ENCODE data around the gene SQSTM1.

Gene SQSTM1

DNA sequence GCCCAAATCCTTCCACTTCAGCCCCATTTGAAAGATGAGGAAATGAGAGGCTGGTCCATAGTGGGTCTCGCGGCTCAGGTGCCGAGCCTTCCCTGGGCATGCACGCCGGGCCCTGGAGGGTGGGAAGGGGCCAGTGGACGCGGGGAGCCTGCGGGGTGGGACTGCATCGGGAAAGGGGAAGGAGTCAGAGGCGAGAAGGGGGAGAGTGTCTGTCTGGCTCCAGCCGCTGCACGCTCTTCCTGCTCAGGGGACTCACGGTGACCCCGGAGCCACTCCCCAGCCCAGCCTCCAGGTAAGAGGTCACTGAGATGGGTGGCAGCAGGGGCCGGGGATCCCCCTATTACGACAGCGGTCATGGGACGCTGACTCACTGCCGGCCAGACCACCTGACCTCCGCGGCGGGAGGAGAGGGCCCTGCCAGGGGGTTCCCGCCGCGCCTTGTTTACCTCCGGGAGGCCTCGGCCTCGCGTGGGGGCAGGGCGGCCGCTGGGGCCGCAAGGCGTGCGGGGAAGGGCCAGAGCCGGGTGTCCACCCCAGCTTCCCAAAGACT is 1.9 kb upstream of the SQSTM1 start:
- H3K27ac Mint-ChIP-seq = peak overlapping the region; percentile 60 to 92 (median 62)
- TF ChIP-seq, protein P1, sequence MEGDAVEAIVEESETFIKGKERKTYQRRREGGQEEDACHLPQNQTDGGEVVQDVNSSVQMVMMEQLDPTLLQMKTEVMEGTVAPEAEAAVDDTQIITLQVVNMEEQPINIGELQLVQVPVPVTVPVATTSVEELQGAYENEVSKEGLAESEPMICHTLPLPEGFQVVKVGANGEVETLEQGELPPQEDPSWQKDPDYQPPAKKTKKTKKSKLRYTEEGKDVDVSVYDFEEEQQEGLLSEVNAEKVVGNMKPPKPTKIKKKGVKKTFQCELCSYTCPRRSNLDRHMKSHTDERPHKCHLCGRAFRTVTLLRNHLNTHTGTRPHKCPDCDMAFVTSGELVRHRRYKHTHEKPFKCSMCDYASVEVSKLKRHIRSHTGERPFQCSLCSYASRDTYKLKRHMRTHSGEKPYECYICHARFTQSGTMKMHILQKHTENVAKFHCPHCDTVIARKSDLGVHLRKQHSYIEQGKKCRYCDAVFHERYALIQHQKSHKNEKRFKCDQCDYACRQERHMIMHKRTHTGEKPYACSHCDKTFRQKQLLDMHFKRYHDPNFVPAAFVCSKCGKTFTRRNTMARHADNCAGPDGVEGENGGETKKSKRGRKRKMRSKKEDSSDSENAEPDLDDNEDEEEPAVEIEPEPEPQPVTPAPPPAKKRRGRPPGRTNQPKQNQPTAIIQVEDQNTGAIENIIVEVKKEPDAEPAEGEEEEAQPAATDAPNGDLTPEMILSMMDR (IDR thresholded peaks at IDR 0.05; ENCODE audit: unreplicated experiment in 3 of 3) = no peak
- H3K36me3 Mint-ChIP-seq (ENCODE audit: low read depth) = peaks cover 21% of the 10 kb centered on the region
- H3K27me3 Mint-ChIP-seq (ENCODE audit: low read depth) = no peaks in the 10 kb centered on the region
- peaks cover 31% of the 10 kb centered on the region for H3K4me1 Mint-ChIP-seq
- no peaks in the 10 kb centered on the region for H3K9me3 Mint-ChIP-seq
- H3K4me3 Mint-ChIP-seq = peak overlapping the region; percentile 78 to 85 (median 83)

DNA sequence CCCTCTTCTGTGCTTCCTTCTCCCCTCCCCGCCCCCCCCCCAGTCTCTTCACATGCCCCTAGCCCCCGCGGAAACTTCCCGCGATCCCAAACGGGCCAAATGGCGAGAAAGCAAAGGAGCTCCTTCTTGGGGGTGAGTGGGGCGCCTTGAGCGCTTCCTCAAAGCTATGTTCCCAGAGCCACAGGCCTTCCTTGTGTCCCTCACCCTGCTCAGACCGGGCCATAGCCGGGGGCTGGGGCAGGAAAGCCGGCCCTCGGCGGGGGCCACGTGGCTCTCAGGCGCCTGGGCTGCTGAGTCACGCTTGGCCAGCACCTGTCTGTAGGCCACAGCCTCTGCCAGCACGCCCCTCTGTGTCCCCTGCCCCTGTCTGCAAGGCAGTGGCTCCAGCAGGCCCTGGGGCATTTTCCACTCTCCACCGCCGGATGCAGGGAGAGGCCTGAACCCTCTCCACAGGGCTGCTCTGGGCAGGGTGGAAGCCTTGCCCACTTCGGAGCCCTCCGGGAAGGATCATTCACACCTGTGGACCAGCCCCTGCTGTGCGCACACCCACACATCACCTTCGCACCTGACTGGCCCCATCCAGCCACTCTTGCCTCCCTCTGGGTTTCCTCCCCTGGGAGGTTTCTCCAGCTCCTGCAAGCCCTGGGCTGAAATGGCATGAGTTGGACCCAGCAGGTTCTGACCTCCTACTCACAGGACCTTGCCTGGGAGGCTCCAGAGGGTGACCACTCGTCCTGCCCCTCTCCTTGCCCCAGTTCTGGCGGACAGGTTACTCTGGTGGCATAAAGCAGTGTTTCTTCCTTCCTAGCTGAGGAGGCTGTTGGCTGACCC is 1.2 kb upstream of the SQSTM1 start:
- peak overlapping the region; percentile 85 to 87 (median 85) for H3K4me3 Mint-ChIP-seq
- TF ChIP-seq, protein P1 (IDR thresholded peaks at IDR 0.05; ENCODE audit: unreplicated experiment in 3 of 3) = no peak
- no peaks in the 10 kb centered on the region for H3K9me3 Mint-ChIP-seq
- peaks cover 18% of the 10 kb centered on the region for H3K36me3 Mint-ChIP-seq (ENCODE audit: low read depth)
- H3K27me3 Mint-ChIP-seq (ENCODE audit: low read depth) = no peaks in the 10 kb centered on the region
- H3K27ac Mint-ChIP-seq = peak overlapping the region; percentile 85 to 97 (median 92)
- peaks cover 31% of the 10 kb centered on the region for H3K4me1 Mint-ChIP-seq

DNA sequence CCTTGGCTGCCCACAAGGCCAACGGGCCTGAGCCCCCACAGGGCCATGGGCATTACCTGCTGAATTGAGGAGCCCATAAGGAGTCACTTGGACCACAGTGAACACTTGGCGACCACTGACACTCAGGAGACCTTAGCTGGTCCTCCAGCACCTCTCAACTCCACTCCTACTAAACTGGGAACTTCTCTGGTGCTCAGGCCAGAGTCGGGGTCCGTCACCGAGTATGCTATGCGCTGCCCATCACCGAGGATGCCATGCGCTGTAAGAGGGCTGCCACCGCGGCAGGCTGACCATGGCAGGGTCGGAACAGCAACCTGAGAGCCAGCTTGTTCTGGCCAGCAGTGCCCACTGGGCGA is 600 bp upstream of the SQSTM1 start:
- Mint-ChIP-seq H3K36me3 (ENCODE audit: low read depth) (peaks cover 19% of the 10 kb centered on the region), H3K4me1 (peaks cover 31% of the 10 kb centered on the region), H3K4me3 (peak overlapping the region; percentile 85 to 87 (median 85)), H3K27me3 (ENCODE audit: low read depth) (no peaks in the 10 kb centered on the region), H3K27ac (peak overlapping the region; percentile 85 to 97 (median 92)), H3K9me3 (no peaks in the 10 kb centered on the region)
- TF ChIP-seq, protein P1 (IDR thresholded peaks at IDR 0.05; ENCODE audit: unreplicated experiment in 3 of 3) = no peak

DNA sequence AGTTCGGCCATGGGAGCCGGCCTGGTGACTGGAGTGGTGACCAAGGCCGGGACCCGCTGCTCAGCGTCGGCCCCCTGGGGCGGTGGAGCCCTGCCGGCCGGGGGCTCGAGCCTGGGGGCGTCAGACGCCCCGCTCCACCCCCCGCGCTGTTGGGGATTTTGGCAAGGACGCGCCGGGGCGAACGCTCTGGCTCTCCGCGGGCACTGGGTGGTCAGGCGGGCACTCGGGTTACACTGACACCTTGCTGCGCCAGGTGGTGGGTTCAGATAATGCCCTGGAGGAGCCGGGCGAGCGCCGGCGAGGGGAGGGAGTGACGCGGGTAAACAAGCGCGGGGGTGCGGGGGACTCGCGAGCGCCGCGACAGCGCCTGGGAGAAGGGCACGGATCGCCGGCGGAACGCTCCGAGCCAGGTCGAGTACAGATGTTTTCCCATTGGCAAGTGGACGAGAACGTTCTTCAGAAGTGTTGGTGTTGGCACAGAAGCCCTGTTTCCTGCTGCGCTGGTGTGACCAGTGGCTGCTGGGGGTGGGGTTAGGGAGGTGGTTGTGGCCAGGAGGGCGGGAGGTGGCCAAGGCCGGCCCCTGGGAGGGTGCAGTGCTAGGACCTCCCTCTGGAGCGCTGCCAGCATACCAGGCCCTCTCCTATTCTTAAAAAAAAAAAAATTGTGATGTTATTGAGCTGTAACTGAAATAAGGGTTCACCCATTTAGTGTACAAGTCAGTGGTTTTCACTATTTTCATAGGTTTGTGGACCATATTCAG is 773 bp downstream of the SQSTM1 start:
- Mint-ChIP-seq H3K4me1 (peaks cover 31% of the 10 kb centered on the region), H3K4me3 (peak overlapping the region; percentile 97 to 98 (median 98)), H3K27me3 (ENCODE audit: low read depth) (no peaks in the 10 kb centered on the region), H3K9me3 (no peaks in the 10 kb centered on the region), H3K27ac (peak overlapping the region; percentile 92 to 98 (median 97)), H3K36me3 (ENCODE audit: low read depth) (peaks cover 29% of the 10 kb centered on the region)
- TF ChIP-seq, protein P1 (IDR thresholded peaks at IDR 0.05; ENCODE audit: unreplicated experiment in 3 of 3) = no peak

DNA sequence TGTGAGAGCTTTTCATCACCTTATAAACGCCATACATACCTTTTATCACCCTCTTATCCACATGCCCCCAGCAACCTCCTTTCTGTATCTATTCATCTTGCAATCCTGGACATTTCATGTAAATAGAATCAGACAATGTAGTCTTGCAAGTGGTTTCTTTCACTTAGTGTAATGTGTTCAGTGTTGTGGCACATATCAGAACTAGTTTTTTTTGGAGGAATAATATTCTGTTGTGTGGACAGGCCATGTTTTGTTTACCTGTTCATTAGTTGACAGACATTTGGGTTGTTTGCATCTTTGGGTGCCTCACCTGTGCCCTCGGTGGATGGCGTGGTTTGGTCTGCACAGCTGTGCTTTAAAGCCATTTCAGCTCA is 1.3 kb downstream of the SQSTM1 start:
- Mint-ChIP-seq H3K27me3 (ENCODE audit: low read depth) (no peaks in the 10 kb centered on the region), H3K4me3 (peak overlapping the region; percentile 97 to 98 (median 98)), H3K27ac (peak overlapping the region; percentile 92 to 98 (median 97)), H3K36me3 (ENCODE audit: low read depth) (peaks cover 34% of the 10 kb centered on the region), H3K9me3 (no peaks in the 10 kb centered on the region), H3K4me1 (peaks cover 31% of the 10 kb centered on the region)
- TF ChIP-seq, protein P1 (IDR thresholded peaks at IDR 0.05; ENCODE audit: unreplicated experiment in 3 of 3) = no peak
